Endothelial cell (in vitro differentiated cells): Measurements from ENCODE around the gene GPATCH8. TPM values are rescaled to one million over a fixed set of nuclear protein-coding genes. Genes with fewer than 3 reads are reported as not detected.
"Not testable (repeated sequence)": the region's sequence is repeated elsewhere in the genome, so short reads cannot be mapped to it uniquely, and the experiment has no call there.

ENCODE experiments used
- DNase-seq: peaks from one replicate; pipeline ENCODE4 v3.0.0; 2021; ENCODE audit warnings: low spot score
- H3K27ac Mint-ChIP-seq: one replicate; pipeline ENCODE4 v1.8.0; 2021; ENCODE audit warnings: mixed read lengths, inconsistent platforms; ENCODE audit not compliant: unreplicated experiment
- H3K27me3 Mint-ChIP-seq: one replicate; pipeline ENCODE4 v1.8.0; 2021; ENCODE audit warnings: mild to moderate bottlenecking, moderate library complexity, mixed read lengths, inconsistent platforms; ENCODE audit not compliant: unreplicated experiment
- H3K36me3 Mint-ChIP-seq: one replicate; pipeline ENCODE4 v1.8.0; 2021; ENCODE audit warnings: mild to moderate bottlenecking, low read depth, mixed read lengths, inconsistent platforms; ENCODE audit not compliant: unreplicated experiment
- H3K4me1 Mint-ChIP-seq: one replicate; pipeline ENCODE4 v1.8.0; 2021; ENCODE audit warnings: mild to moderate bottlenecking, mixed read lengths, inconsistent platforms; ENCODE audit not compliant: unreplicated experiment
- H3K4me3 Mint-ChIP-seq: one replicate; pipeline ENCODE4 v1.8.0; 2021; ENCODE audit warnings: mild to moderate bottlenecking, mixed read lengths, inconsistent platforms; ENCODE audit not compliant: unreplicated experiment
- H3K9me3 Mint-ChIP-seq: one replicate; pipeline ENCODE4 v1.8.0; 2021; ENCODE audit warnings: mixed read lengths, inconsistent platforms; ENCODE audit not compliant: unreplicated experiment
- total RNA-seq: library from RNA; stranded (reverse); fragmentation: NEBNext Ultra II Directional; extraction: Animal tissue kit (Norgen Biotek cat#: 25700); gene quantifications from one replicate; pipeline ENCODE4 v1.2.1, GENCODE V29; 2021; ENCODE audit not compliant: unreplicated experiment
- TF ChIP-seq, protein P1 (sequence below): fragments of 200-600 bp; sonication (generic); IDR thresholded peaks from one replicate; pipeline ENCODE4 v1.5.0; 2021; ENCODE audit warnings: antibody characterized with exemption; ENCODE audit not compliant: unreplicated experiment

The GPATCH8 gene
- total RNA-seq, 1 donor from 2014 or later = 53.3 TPM

DNA sequence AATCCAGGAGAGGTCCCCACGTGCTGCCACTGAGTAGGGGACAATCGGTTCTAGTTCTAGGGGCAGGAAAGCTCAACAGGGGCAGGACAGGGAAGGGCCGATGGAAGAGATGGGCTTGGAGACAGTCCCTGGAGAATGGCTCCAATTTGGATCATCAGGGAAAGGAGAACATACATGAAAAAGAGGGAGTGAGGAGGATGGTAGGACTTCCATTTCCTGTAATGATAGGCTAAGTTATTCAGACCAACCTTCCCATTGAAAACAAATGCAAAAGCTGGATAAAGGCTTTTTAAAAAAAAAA, 20.4 kb upstream of the GPATCH8 start:
- Mint-ChIP-seq H3K27me3 (no peaks in the 10 kb centered on the region), H3K4me1 (no peaks in the 10 kb centered on the region), H3K36me3 (peaks cover 4% of the 10 kb centered on the region), H3K4me3 (no peak overlapping the region), H3K9me3 (peaks cover 3% of the 10 kb centered on the region), H3K27ac (no peak overlapping the region)
- no peak for DNase-seq
- TF ChIP-seq, protein P1, sequence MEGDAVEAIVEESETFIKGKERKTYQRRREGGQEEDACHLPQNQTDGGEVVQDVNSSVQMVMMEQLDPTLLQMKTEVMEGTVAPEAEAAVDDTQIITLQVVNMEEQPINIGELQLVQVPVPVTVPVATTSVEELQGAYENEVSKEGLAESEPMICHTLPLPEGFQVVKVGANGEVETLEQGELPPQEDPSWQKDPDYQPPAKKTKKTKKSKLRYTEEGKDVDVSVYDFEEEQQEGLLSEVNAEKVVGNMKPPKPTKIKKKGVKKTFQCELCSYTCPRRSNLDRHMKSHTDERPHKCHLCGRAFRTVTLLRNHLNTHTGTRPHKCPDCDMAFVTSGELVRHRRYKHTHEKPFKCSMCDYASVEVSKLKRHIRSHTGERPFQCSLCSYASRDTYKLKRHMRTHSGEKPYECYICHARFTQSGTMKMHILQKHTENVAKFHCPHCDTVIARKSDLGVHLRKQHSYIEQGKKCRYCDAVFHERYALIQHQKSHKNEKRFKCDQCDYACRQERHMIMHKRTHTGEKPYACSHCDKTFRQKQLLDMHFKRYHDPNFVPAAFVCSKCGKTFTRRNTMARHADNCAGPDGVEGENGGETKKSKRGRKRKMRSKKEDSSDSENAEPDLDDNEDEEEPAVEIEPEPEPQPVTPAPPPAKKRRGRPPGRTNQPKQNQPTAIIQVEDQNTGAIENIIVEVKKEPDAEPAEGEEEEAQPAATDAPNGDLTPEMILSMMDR = no peak

DNA sequence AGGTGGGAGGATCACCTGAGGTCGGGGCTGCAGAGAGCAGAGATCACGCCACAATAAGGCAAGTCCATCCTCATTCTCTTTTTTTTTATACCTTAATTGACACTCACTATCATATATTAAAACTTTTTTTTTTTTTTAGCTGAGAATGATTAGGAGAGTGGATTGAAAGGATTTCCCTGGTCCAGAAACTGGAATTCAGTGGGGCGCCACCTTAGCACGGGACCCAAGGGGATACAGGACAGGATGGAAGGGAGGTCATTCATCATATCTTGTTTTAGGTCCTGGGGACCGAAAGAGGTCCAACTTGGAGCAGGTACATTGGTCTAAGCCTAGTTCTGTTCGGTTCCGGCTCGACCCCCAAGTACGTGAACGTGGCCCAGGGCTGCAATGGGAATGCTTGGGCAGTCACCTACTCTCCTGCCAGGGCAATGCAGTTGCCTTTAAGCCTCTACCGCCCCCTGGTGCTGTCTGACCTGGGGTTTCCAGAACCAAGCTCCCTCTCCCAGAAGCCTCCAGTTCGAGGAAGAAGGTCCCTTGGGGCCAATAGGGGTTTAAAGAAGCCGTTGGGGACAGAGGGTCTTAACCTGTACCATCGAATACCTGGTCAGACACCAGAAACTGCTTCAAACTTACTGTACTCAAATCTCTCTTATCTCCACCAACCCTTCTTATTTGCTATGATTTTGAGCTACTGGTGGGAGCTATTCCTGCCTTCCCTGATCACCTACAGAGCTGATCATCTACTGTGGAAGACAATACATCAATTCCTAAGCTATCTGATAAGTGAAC, 19.9 kb upstream of the GPATCH8 start:
- no peaks in the 10 kb centered on the region for H3K27me3 Mint-ChIP-seq
- H3K27ac Mint-ChIP-seq = no peak overlapping the region
- H3K36me3 Mint-ChIP-seq = peaks cover 4% of the 10 kb centered on the region
- DNase-seq = peak; percentile 77
- no peaks in the 10 kb centered on the region for H3K4me1 Mint-ChIP-seq
- H3K4me3 Mint-ChIP-seq = no peak overlapping the region
- peaks cover 3% of the 10 kb centered on the region for H3K9me3 Mint-ChIP-seq
- TF ChIP-seq, protein P1 = no peak

DNA sequence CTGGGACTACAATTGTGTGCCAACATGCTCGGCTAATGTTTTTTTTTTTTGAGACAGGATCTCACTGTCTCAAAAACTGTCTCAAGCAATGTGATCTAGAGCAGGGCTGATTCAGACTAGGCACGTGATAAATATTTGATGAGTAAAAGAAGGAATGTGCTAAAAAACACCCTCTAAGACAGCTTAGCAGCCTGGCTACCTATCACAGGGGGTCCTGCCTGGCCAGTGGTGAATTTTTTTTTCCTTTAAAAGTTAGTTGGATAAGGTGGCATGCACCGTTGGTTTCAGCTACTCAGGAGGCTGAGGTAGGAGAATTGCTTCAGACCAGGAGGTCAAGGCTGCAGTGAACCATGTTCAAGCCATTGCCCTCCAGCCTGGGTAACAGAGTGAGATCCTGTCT, 14.8 kb upstream of the GPATCH8 start:
- Mint-ChIP-seq H3K4me3 (no peak overlapping the region), H3K4me1 (no peaks in the 10 kb centered on the region), H3K27ac (no peak overlapping the region), H3K9me3 (no peaks in the 10 kb centered on the region), H3K27me3 (no peaks in the 10 kb centered on the region), H3K36me3 (no peaks in the 10 kb centered on the region)
- TF ChIP-seq, protein P1 = no peak
- DNase-seq = no peak

DNA sequence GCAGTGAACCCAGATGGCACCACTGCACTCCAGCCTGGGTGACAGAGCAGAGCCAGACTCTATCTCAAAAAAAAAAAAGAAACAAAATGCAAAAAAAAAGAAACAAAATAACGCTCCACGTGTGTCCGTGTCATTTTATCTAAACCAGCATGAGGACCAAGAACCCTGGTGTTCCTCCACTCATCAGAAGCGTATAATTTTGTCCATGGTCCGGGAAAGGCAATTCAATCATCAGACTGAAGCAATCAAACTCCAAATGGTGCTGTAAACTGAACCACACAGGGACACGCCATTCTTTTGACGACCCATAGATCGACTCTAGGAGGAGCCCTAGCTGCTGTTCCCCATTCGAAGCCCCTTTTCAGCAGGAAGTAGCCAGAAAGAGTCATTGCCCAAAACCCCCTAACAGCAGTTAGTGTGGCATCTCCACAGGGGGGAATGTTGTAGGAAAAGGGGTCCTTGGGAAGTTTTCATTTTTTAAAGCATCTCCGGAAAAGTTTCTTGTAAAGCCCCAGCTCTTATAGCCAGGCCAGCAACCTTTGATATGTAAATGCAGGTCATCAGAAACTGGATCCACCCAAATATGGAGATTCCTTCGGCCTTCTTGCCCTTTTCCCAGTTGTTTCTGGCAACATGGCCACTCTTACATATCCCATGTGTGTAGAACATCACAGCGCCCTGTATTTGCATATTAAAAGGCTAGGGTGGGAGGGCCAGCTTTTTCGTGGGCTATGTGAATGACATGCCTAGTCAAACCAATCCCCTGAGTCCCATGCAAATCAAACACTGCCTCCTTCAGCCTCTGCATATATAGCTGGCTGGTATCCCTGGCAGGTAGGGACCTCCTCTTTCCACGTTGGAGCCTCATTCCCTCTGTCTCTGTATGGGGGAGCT, 8.3 kb upstream of the GPATCH8 start:
- not testable (repeated sequence) for H3K4me1 Mint-ChIP-seq, H3K27me3 Mint-ChIP-seq, DNase-seq, H3K9me3 Mint-ChIP-seq, H3K36me3 Mint-ChIP-seq
- peak overlapping the region; percentile 22 for H3K27ac Mint-ChIP-seq
- H3K4me3 Mint-ChIP-seq = peak overlapping the region; percentile 47

DNA sequence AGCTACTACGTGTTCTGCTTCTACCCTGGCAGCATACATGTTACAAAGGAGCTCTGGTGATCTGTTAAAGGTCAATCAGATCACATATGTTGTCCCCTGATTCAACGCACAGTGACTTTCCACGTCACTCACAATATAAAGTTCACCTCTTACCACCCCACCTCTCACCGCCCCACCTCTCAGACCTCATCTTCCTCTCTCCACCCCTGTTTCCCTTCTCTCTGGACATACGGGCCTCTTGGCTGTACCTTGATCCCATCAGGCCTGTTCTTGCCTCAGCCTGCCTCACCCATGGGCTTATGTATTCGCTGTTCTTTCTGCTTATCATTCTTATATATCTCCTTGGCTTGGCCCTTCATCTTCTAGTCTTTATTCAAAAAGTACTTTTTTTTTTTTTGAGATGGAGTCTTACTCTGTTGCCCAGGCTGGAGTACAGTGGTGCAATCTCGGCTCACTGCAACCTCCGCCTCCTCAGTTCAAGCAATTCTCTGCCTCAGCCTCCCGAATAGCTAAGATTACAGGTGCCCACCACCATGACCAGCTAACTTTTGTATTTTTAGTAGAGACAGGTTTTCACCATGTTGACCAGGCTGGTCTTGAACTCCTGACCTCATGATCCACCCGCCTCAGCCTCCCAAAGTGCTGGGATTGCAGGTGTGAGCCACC, 3.9 kb upstream of the GPATCH8 start:
- not testable (repeated sequence) for H3K27ac Mint-ChIP-seq, H3K36me3 Mint-ChIP-seq, H3K4me3 Mint-ChIP-seq, H3K9me3 Mint-ChIP-seq, DNase-seq, H3K27me3 Mint-ChIP-seq
- peaks cover 11% of the 10 kb centered on the region for H3K4me1 Mint-ChIP-seq
